Measurements from ENCODE around the gene LOC101059915.
"Not testable (repeated sequence)": the region's sequence is repeated elsewhere in the genome, so short reads cannot be mapped to it uniquely, and the experiment has no call there.

LOC101059915 gene

GRCh38 chrX:71675636-71676035 lies 8.3 kb downstream of the LOC101059915 start:
- DNase-seq (ENCODE audit: low read depth, low spot score): not testable (repeated sequence)

DNA sequence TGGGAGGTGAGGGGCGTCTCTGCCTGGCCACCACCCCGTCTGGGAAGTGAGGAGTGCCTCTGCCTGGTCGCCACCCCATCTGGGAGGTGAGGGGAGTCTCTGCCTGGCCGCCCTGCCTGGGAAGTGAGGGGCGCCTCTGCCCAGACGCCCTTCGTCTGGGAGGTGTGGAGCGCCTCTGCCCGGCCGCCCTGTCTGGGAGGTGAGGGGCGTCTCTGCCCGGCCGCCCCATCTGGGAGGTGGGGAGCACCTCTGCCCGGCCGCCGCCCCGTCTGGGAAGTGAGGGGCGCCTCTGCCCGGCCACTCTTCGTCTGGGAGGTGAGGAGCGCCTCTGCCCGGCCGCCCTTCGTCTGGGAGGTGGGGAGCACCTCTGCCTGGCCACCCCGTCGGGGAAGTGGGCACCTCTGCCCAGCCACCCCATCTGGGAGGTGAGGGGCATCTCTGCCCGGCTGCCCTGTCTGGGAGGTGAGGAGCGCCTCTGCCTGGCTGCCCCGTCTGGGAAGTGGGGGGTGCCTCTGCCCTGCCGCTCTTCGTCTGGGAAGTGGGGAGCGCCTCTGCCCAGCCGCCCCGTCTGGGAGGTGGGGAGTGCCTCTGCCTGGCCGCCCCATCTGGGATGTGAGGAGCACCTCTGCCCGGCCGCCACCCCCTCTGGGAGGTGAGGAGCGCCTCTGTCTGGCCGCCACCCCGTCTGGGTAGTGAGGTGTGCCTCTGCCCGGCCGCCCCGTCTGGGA lies 8.9 kb downstream of the LOC101059915 start:
- not testable (repeated sequence) for DNase-seq (ENCODE audit: low read depth, low spot score)

DNA sequence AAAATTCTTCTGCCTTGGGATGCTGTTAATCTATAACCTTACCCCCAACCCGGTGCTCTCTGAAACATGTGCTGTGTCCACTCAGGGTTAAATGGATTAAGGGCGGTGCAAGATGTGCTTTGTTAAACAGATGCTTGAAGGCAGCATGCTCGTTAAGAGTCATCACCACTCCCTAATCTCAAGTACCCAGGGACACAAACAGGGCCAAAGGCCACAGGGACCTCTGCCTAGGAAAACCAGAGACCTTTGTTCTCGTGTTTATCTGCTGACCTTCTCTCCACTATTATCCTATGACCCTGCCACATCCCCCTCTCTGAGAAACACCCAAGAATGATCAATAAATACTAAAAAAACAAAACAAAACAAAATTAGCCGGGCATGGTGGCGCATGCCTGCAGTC lies 9.8 kb downstream of the LOC101059915 start:
- not testable (repeated sequence) for DNase-seq (ENCODE audit: low read depth, low spot score)

DNA sequence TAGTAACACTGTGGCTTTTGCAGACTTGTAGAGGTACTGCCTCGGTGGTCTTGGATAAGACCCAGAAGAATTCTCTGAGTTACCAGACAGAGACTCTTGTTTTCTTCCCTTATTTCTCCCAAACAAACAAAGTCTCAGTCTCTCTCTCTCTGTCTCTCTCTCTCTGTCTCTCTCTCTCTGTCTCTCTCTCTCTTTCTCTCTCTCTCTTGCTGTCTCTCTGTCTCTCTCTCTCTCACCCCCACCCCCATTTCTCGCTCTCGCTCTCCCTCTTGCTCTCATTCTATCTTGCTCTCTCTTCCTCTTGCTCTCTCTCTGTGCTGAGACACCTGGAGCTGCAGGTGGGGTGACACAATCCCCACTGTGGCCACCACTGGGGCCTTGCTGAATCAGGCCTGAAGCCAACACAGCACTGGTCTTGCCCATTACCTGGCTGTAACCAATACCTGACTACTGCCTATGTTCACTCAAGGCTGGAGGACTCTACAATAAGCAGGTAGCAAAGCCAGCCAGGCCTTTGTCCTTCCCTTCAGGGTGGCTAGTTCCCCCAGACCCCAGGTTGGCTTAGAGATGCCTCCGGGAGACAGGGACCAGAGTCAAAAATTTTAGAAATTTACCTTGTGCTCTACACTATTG lies 12.3 kb downstream of the LOC101059915 start:
- DNase-seq (ENCODE audit: low read depth, low spot score): no peak

- DNase-seq (ENCODE audit: low read depth, low spot score): not testable (repeated sequence)
These were observed 29.5 kb downstream of the LOC101059915 start for GRCh38 chrX:71696641-71697465.

- not testable (repeated sequence) for DNase-seq (ENCODE audit: low read depth, low spot score)
These were observed 30.3 kb downstream of the LOC101059915 start for GRCh38 chrX:71697466-71698298.

GRCh38 chrX:71698299-71699022 lies 31.1 kb downstream of the LOC101059915 start:
- not testable (repeated sequence) for DNase-seq (ENCODE audit: low read depth, low spot score)

DNA sequence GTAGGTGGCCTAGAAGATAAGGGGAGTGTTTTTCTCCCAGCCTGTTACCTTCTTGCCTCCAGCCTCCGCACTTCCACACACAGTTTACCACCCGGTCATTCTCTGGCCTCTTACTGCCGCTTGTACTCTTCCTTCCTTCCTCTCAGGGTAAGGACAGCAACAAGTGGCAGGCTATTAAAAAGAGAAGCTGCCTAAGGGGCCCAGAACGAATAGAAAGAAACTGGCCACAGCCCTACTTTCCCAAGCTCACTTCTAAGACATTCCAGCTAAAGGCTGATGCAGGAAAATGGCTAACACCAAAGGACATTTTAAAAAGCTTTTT lies 31.6 kb downstream of the LOC101059915 start:
- DNase-seq (ENCODE audit: low read depth, low spot score): not testable (repeated sequence)

- not testable (repeated sequence) for DNase-seq (ENCODE audit: low read depth, low spot score)
These were observed 35.5 kb downstream of the LOC101059915 start for GRCh38 chrX:71702853-71703252.

GRCh38 chrX:71714064-71714463 lies 46.7 kb downstream of the LOC101059915 start:
- not testable (repeated sequence) for DNase-seq (ENCODE audit: low read depth, low spot score)

DNA sequence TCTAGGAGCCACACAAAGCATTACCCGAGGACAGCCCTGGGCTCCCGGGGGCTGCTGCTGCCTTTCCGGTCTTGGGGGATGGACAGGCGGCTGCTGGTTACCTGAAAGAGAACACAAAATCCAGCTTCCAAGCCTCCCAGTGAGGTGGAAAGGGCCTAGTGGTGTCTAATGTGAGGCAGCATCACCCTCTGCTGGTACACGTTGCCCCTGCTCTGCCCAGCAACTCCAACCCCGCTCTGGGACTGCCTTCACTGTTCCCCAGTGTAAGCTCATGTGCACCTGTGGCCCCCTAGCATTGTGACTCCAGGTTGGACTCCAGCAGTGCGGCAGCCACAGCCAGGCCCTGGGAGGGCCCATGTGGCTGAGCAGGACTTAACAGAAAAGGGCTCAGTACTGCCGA lies 48.2 kb downstream of the LOC101059915 start:
- DNase-seq (ENCODE audit: low read depth, low spot score): not testable (repeated sequence)

DNA sequence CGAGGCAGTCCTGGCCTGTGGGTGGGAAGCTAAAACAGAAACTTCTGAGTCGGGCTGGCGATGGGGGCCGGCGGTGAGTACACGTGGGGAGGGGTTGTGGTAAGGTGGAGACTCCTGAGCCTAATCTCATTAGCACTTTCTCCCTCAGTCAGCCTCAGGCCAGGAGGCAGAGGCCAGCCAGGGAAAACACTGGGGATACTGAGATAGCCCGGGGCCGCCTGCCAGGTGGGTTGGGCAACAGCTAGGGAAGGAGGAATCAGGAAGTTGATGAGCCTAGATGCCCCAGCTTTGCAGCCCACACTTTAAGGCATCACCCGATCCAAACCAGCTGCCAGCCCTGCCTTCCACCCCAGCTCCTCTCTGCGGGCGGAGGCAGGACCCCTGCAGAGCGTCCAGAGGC lies 49.0 kb downstream of the LOC101059915 start:
- not testable (repeated sequence) for DNase-seq (ENCODE audit: low read depth, low spot score)

- not testable (repeated sequence) for DNase-seq (ENCODE audit: low read depth, low spot score)
These were observed 50.8 kb downstream of the LOC101059915 start, which contains the start of gene CXorf49 for GRCh38 chrX:71718185-71718584. Gene CXorf49, minus strand, starts transcription at chrX:71718285. Its CDS starts 134 bp downstream, at chrX:71718151.

- DNase-seq (ENCODE audit: low read depth, low spot score): not testable (repeated sequence)
These were observed 51.8 kb downstream of the LOC101059915 start for GRCh38 chrX:71719195-71719594.

DNA sequence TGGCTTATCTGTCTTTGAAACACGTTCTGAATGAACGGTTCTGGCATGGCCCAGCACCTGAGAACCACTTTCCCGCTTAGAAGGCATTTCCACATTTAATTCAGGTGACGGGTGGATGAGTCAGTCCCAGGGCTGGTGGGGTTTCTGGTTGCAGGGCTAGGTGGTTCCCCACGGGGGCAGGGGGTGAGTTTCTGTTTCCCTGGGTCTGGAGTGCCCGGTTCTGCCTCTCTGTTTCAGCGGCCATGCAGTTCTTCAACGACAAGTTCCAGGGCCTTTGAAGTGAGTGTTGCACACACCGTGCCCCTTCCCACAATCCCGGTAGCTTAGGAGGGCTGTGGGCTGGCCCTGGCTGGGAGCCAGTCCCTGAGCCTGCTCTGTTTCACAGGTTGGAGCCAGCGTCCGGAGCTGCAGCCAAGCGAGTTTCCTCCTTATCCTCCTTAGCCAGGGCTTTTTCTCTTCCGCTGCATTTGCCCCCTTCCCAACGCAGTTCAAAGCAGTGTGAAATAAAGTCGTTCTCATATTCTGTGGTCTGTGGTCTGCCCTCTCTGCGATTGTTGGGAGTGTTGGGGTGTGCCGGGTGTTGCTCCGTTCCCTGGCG lies 53.0 kb downstream of the LOC101059915 start:
- not testable (repeated sequence) for DNase-seq (ENCODE audit: low read depth, low spot score)

All from ELF-1 (cell line).